Esophagus muscularis mucosa (tissue), 4 donors: ENCODE data around the gene PICALM.

Experiments
- CTCF ChIP-seq, 3 experiments: fragments of 200-600 bp in 2 of 3; fragments of 450-650 bp in 1 of 3; sonication (generic) in 2 of 3; IDR thresholded peaks; one replicate each; pipeline ENCODE4 v1.5.1; 2017 to 2019; ENCODE audit warnings: antibody characterized with exemption in 3 of 3, mild to moderate bottlenecking in 2 of 3, moderate library complexity in 1 of 3
- EP300 ChIP-seq: sonication (generic); formaldehyde crosslinking; IDR thresholded peaks from one replicate; pipeline ENCODE4 v1.6.1; 2017; ENCODE audit warnings: antibody characterized with exemption
- POLR2A ChIP-seq: fragments of 450-650 bp; IDR thresholded peaks from one replicate; pipeline ENCODE4 v1.6.1; 2017; ENCODE audit warnings: antibody characterized with exemption, moderate library complexity, mild to moderate bottlenecking, low read depth
- POLR2AphosphoS5 ChIP-seq, 2 donors: sonication (generic); formaldehyde crosslinking; IDR thresholded peaks; one replicate each; pipeline ENCODE4 v1.6.1; 2017; ENCODE audit warnings: antibody characterized with exemption in 2 of 2

GRCh38 chr11:85945788-85946187 is 123.1 kb downstream of the PICALM start:
- TF ChIP-seq CTCF (IDR thresholded peaks at IDR 0.05): no peak
- TF ChIP-seq POLR2AphosphoS5 (IDR thresholded peaks at IDR 0.05): no peak
- TF ChIP-seq EP300: no peak
- no peak for TF ChIP-seq POLR2A
